DLD1 (cell line): ENCODE results near the gene F12.
"Not testable (repeated sequence)": the region's sequence is repeated elsewhere in the genome, so short reads cannot be mapped to it uniquely, and the experiment has no call there.

Experiments
- in situ Hi-C: cut with HindIII; loops from 2 replicates; pipeline ENCODE4 v1.10.0; 2017; ENCODE audit warnings: low sequenced_read_pairs

Gene F12

DNA sequence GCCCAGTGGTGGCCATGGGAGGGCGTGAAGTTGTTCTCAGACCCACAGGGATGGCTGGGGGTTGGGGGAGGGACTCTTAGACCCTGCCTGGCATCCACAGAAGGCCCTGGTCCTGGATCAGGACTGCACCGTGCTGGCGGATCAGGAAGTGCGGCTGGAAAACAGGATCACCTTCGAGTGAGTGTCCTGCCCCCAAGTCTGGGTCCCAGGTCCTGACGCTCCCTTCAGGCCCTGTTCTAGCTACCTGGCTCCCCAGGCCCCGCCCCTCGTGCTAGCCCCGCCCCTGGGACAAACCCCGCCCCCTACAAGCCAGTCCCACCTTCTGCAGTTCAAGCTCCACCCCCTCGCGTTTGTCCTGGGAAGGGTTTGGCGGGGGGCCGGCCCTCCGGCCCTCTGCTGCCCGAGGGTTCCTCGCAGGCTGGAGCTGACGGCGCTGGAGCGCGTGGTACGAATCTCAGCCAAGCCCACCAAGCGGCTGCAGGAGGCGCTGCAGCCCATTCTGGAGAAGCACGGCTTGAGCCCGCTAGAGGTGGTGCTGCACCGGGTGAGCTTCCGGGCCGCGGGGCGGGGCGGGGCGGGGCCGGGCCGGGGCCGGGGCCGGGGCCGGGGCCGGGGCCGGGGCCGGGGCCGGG lies 38.8 kb downstream of the F12 start:
- in situ Hi-C loops = no loop called here

DNA sequence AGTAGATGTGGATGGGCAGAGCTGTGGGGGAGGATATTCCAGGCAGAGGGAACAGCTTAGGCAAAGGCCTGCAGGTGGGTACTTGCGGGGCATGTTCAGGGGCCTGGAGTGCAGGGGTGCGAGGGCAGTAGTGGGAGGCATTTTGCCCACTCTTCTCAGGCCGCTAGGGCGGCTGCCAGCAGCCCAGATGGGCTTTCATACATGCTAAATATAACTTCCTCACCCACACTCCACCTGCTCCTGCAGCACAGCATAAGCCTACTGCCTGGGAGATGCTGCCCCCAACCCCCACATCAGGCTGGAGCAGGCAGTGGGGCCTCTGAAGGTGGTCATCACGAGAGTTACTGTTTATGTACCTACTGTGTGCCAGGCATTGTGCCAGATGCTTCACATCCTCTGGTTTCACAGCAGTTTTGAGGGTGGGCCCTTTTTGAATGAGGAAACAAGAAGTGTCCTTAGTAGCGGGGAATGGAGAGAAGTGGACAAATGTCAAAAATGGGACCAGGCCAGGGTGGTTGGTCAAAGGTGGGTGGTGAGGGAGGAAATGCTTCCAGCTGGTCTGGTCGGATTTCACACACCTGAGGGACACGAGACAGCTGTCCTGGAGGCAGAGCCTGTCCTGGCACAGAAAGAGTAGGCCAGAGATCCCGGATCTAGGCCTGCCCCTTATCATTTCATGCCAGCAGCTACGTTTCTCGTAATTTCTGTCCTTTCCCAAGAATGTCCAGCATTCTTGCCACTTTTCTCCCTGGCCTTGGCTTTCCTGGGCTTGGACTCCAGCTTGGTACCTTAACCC lies 39.5 kb downstream of the F12 start:
- in situ Hi-C loops = no loop called here

- in situ Hi-C loops = no loop called here
Measured at GRCh38 chr5:177368869-177369644, 40.3 kb downstream of the F12 start.

- in situ Hi-C loops = no loop called here
Measured at GRCh38 chr5:177367981-177368868, 41.1 kb downstream of the F12 start.

- in situ Hi-C loops = no loop called here
Measured at GRCh38 chr5:177367323-177367848, 42.0 kb downstream of the F12 start.

GRCh38 chr5:177366528-177367322 lies 42.6 kb downstream of the F12 start:
- in situ Hi-C loops = no loop called here

- in situ Hi-C loops = no loop called here
Measured at GRCh38 chr5:177365845-177366527, 43.4 kb downstream of the F12 start.

- in situ Hi-C loops = no loop called here
Measured at GRCh38 chr5:177364159-177364962, 45.0 kb downstream of the F12 start.

GRCh38 chr5:177363565-177363964 lies 45.8 kb downstream of the F12 start:
- in situ Hi-C loops = no loop called here

DNA sequence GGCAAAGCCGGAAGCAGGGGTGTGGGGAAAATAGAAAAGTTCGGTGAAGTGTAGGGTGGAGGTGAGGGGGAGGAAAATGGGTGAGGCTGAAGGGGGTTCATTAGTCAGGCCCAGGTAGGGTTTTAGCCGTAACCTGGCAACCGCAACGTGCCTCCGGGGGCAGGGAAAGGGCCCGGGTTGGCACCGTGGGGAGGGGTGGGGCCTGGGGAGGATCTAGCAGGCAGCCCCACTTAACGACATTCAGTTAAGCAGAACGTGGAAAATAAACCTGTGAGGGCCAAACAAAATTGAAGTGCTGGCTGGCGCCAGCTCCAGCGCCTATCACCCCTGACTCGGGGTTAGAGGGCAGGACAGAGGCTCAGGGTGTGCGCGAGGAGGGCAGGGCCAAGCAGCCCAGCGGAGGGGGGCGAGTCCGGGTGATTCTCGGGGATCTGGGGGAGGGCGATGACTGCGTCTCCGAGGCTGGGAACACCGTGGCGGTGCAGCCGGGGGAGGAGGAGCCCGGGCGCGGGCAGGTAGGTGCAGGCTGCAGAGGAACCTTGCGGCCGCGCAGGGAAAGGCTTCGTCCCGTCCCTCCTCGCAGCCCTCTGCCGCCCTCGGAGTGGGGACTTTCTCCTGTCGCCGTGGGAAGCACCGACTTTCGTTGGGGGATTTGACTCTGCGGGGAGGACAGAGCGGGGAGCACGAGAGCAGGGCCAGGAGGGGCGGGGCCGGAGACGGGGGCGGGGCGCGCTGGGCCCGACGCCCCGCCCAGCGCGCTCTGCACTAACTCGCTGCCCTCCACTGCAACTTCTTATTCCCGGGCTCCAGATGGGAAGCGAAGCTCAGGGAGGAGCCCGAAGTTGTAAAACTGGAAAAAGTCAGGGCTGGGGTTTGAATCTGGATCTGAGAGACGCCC lies 46.5 kb downstream of the F12 start:
- in situ Hi-C loops = no loop called here

- in situ Hi-C loops = no loop called here
Measured at GRCh38 chr5:177362292-177362609, 47.1 kb downstream of the F12 start.

GRCh38 chr5:177361418-177362291 lies 47.7 kb downstream of the F12 start:
- in situ Hi-C loops = no loop called here

DNA sequence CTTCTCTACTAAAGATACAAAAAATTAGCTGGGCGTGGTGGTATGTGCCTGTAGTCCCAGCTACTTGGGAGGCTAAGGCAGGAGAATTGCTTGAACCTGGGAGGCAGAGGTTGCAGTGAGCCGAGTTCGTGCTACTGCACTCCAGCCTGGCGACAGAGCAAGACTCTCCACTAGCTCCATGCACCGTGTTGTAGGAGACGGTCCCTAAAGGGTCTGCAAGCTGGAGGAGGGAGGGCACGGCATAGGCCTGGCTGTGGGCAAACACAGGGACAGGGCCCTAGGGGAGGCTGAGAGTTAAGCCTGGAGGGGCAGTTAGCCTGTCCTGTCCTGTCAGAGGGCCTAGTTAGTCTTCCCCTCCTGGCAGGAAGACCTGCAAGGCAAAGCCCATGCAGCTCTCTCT lies 48.6 kb downstream of the F12 start:
- in situ Hi-C loops = not testable (repeated sequence)

- in situ Hi-C loops = no loop called here
Measured at GRCh38 chr5:177359860-177360259, 49.5 kb downstream of the F12 start.

GRCh38 chr5:177359451-177359851 lies 49.9 kb downstream of the F12 start:
- in situ Hi-C loops = no loop called here

- in situ Hi-C loops = no loop called here
Measured at GRCh38 chr5:177358370-177358819, 51.0 kb downstream of the F12 start.
